NCI-H2227 (cell line): ENCODE data around the gene SLC66A1.
"Not testable (repeated sequence)": the region's sequence is repeated elsewhere in the genome, so short reads cannot be mapped to it uniquely, and the experiment has no call there.

Experiments
- DNase-seq: peaks from one replicate; lab custom pipeline; 2025; ENCODE audit not compliant: unreplicated experiment; lab: John Stamatoyannopoulos, UW

SLC66A1 gene

DNA sequence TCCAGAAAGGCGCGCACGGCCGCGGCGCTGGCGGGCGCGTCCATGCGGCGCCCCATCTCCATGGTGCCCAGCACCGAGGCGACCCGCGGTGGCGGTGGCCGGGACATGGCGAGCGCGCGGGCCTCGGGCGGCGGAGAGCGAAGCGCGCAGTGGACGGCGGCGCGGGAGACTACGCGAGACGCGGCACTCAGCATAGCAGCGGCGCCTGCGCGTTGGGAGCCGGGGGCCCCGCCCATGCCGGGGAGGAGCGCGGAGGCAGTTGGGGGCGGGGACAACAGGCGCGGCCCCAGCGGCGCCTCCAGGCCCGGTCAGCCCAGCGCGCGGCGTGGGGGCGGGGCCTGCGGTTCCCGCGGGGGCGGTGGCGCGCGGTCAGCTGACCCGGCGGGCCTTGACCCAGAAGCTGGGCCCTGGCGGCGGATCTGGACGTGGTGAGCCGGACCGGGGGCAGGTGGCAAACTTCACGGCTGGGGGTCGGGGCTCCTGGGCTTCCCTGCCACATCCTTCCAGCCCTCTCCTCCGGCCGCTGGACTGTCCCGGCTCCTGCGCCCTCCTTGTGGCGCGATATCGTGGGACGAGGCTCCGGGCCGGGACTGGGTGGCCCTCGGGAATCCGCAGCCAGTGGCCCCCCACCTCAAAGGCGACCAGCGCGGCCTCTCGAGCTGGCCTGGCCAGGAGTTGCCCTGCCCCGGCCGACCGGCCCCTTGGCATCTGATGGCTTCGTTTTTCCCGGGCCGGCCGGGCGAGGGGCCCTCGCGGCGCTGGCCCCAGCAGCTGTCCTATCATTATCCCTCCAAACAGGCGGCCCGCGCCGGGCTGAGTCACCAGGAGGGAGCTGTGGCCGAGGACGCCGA is at the start of gene SLC66A1, which contains the start of gene AKR7A2:
TSS of gene SLC66A1 (plus strand) at position 396 of the 851 bp plus-strand sequence. CDS start 5,352 bp downstream, outside the sequence.
TSS of gene AKR7A2 (minus strand) at position 214 of the 851 bp plus-strand sequence. CDS start at position 194, 20 bp downstream.
- DNase-seq: peak; percentile 97

- no peak for DNase-seq
These were observed 49.4 kb upstream of the SLC66A1 start for GRCh38 chr1:19262744-19263143.

- DNase-seq: no peak
These were observed 43.7 kb upstream of the SLC66A1 start for GRCh38 chr1:19268445-19268844.

DNA sequence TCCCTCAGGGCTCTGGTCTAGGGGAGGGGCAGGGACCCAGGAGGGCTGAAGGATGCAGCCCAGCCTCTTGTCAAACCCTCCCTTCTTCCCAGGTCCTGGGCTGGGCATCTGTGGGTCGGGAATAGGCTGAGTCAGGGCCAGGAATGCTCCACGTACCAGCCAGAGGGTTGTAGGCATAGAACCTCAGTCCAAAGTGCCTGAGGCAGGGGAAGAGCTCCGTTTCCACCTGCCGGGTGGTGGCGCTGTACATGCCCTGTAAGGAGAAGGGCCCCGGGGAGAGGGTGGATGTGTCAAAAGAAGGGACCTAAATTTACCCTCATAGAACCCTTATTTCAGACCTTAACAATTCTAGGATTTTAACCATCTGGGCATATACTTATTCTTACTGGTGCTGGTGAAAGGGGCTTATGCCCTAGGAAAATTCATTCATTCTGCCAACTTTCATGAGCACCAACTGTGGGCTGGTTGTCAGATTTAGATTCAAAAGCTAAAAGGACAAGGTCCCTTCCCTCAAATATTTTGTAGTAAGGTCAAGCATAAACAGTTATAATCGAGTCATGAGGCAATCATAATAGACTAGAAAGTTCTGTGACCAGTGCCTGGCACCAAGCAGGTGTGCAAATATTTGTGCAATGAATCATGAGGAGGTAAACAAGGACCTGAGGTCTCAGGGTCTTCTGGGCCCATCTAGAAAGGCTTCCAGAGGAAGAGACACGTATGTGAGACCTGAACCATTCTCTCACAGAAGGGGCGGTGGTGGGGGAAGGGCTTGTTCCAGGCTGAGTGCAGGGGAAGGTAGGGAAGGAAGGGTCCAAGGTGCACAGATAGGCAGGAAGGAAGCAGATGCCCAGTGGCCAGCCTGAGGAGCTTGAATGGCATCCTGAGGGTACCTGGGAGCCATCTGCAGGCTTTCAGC is 42.4 kb upstream of the SLC66A1 start:
- DNase-seq: not testable (repeated sequence)

- not testable (repeated sequence) for DNase-seq
These were observed 41.8 kb upstream of the SLC66A1 start for GRCh38 chr1:19270343-19270730.

GRCh38 chr1:19272064-19272463 is 40.1 kb upstream of the SLC66A1 start:
- no peak for DNase-seq

DNA sequence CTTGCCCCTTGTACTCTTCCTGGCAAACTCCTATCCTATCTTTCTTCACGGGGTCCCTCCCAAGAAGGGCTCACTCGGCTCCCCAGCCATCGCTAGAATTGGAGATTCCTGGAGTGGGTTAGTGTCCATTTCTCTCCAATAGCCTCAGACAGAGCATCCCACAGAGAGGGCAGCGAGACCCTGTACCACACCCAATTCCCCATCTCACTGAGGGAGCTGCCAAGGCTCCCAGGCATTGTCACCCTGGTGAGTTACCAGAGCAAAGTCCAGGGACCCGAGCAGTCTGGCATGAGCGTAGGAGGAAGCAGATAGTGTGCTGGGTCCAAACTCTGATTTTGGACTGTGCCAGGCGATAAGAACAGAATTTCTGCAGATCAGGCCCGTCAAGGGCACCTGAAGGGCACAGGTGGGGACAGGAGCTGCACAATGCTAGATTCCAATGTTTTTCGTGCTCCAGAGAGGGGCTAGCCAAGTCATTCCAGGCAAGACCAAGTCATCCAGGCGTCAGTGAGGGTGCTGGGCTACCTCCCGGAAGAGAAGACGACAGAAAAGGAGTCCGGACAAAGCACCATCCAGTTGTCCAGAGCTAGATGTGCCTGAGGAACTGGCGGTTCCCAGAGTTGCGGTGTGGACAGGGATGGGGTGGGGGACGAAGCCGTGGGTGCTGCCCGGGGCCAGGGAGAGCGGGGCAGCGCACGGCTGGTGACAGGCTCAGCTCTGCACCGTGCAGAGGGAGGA is 38.9 kb upstream of the SLC66A1 start:
- no peak for DNase-seq

DNA sequence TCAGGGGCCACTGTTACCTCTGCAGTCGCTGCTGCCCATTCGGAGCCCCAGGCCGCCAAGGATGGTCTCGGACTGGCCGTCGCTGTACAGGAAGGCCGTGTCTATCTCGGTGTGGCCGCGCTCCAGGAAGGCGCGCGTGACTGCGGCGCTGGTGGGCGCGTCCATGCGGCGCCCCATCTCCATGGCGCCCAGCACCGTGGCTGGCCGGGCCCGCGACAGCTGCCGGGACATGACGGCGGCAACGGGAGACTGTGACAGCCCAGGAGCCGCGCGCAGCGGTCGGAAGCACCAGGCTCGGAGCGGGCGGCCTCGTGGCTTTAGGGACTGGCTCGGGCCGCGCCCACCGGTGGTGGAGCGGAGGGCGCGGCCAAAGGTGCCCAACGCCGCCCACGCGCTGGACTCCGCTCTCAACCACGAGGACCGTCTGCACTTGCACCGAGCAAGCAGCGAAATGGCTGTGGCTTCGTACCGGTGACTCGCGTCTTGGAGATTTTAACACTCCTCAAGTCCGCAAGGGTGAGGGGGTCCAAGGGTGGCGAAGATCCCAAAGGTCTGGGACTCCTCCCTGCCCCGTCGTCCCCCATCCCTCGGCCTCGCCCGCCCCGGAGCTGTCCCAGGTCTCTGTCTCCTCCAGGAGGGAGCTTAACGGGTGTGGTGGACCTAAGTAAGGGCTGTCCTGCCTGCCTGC is 38.1 kb upstream of the SLC66A1 start:
- not testable (repeated sequence) for DNase-seq

DNA sequence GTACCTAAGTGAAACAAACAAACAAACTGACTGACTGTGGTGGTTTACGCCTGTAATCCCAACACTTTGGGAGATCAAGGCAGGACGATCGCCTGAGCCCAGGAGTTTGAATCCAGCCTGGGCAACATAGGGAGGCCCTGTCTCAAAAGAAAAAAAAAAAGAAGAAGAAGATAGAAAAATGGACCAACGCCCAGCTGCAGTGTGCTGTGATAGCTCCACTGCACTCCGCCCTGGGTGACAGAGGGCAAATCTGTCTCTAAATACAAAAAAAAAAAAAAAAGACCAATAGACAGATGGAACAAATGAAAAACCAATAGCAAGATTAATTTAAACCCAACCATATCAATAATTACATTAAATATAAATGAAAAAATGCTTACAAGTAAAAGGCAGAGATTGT is 37.5 kb upstream of the SLC66A1 start:
- DNase-seq: no peak

DNA sequence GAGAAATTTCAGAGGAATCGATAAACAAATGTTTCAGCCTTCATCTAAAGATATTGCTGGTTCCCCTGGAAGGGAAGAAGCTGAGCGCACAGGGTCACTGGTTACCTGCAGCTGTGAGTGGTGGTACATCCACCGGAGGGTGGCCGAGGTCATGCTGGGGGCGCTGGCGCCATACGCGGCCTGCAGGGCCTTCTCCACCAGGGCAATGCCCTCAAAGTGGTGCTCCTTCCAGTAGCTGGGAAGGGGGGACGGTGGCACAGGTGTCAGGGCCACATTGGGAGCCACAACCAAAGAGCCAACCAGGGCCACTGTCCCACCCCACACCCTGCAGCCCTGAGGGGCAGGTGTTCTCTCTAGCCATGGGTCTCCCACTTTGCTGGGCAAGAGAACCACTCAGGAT is 28.2 kb upstream of the SLC66A1 start:
- no peak for DNase-seq

GRCh38 chr1:19284881-19285280 is 27.2 kb upstream of the SLC66A1 start:
- no peak for DNase-seq

GRCh38 chr1:19285366-19285765 is 26.8 kb upstream of the SLC66A1 start:
- DNase-seq: not testable (repeated sequence)

DNA sequence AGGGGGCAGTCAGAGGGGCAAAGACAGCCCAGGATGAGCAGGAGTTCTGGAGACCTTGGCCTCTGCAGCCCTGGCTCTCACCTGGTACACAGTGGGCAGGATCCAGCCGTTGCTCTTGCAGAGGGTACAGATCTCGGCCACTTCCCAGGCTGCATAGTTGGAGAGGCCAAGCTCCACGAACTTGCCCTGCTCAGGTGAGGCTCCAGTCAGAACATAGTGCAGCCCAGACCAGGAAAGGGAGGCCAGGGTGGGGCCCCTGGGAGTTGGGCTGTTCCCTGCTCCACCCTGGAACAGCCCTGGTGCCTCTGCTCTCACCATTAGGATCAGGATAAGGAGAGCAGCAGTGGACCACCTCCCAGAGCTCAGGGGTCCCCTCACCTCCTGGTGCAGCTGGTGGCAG is 26.3 kb upstream of the SLC66A1 start:
- DNase-seq: not testable (repeated sequence)

DNA sequence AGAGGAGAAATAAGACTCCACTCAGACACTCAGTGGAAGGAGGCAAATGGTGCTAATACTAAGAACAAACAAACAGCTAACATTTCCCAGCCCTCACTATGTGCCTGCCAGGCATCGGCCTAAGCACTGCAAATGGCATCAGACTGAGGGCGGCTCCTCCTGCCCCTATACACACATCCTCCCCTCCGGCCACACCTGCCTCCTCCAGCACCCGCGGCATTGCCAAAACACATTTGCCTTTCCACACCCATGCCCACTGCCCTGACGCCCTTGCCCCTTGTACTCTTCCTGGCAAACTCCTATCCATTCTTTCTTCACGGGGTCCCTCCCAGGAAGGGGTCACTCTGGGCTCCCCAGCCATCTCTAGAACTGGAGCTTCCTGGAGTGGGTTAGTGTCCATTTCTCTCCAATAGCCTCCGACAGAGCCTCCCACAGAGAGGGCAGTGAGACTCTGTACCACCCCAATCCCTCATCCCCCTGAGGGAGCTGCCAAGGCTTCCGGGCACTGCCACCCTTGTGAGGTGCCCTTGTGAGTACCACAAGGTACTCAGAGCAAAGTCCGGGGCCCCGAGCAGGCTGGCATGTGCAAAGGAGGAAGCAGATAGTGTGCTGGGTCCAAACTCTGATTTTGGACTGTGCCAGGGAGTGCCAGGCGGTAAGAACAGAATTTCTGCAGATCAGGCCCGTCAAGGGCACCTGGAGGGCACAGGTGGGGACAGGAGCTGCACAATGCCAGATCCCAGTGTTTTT is 24.5 kb upstream of the SLC66A1 start:
- no peak for DNase-seq

DNA sequence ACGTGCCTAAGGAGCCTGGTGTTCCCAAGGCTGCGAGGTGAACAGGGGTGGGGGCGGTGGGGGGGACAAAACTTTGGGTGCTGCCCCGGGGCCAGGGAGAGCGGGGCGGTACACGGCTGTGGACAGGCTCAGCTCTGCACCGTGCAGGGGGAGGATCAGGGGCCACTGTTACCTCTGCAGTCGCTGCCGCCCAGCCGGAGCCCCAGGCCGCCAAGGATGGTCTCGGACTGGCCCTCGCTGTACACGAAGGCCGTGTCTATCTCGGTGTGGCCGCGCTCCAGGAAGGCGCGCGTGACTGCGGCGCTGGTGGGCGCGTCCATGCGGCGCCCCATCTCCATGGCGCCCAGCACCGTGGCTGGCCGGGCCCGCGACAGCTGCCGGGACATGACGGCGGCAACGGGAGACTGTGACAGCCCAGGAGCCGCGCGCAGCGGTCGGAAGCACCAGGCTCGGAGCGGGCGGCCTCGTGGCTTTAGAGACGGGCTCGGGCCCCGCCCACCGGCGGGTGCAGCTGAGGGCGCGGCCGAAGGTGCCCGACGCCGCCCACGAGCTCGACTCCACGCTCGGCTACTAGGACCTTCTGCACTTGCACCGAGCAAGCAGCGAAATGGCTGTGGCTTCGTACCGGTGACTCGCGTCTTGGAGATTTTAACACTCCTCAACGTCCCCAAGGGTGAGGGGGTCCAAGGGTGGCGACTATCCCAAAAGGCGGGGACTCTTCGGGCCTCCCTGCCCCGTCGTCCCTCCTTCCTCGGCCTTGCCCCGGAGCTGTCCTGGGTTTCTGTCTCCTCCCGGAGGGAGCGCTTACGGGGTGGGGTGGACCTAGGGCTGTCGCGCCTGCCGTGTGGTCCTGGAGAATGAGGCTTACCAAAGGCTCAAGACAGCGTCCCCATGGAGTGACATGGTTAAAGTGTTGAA is 23.5 kb upstream of the SLC66A1 start, which contains the start of gene AKR7A3:
TSS of gene AKR7A3 (minus strand) at position 447 of the 918 bp plus-strand sequence. CDS start at position 386, 61 bp downstream.
- not testable (repeated sequence) for DNase-seq

- DNase-seq: no peak
These were observed 22.9 kb upstream of the SLC66A1 start for GRCh38 chr1:19289244-19289643.

GRCh38 chr1:19294638-19295037 is 17.5 kb upstream of the SLC66A1 start:
- no peak for DNase-seq

- DNase-seq: no peak
These were observed 11.9 kb upstream of the SLC66A1 start for GRCh38 chr1:19300211-19300610.
